ENCODE results near the gene FSTL4.

- no peak for TF ChIP-seq CTCF (IDR thresholded peaks at IDR 0.05)
- TF ChIP-seq EZH2 (IDR thresholded peaks at IDR 0.05; ENCODE audit: borderline replicate concordance, insufficient read depth, low read depth, low read length, poor library complexity, severe bottlenecking): no peak
These were observed 386.2 kb downstream of the FSTL4 start for GRCh38 chr5:133226186-133226585.

Data from B cell (primary cell).